Liver (tissue), 10 donors: ENCODE results near the gene IFI35. TPM values are rescaled to one million over a fixed set of nuclear protein-coding genes. Genes with fewer than 3 reads are reported as not detected.

Experiments
- DNase-seq: peaks from one replicate; pipeline ENCODE4 v3.0.0-alpha.2; 2017; ENCODE audit warnings: low spot score
- H3K27ac ChIP-seq, 2 donors: one replicate each; pipeline ENCODE4 v1.7.0; 2013; ENCODE audit warnings: inconsistent platforms in 2 of 2, low read length in 2 of 2, control low read depth in 1 of 2, low read depth in 1 of 2, mild to moderate bottlenecking in 1 of 2
- H3K27me3 ChIP-seq, 4 donors: one replicate each; pipeline versions ENCODE4 v1.6.1 to v1.7.0; 2013; ENCODE audit warnings: low read length in 3 of 4, inconsistent platforms in 1 of 4, mild to moderate bottlenecking in 1 of 4, moderate library complexity in 1 of 4; ENCODE audit not compliant: control insufficient read depth in 4 of 4, insufficient read depth in 4 of 4
- H3K36me3 ChIP-seq, 4 donors: one replicate each; pipeline versions ENCODE4 v1.6.1 to v1.7.0; 2013; ENCODE audit warnings: low read length in 3 of 4, mild to moderate bottlenecking in 3 of 4, low read depth in 1 of 4, moderate library complexity in 1 of 4; ENCODE audit not compliant: control insufficient read depth in 4 of 4, insufficient read depth in 3 of 4
- H3K4me1 ChIP-seq, 4 donors: one replicate each; pipeline versions ENCODE4 v1.6.1 to v1.7.0; 2013; ENCODE audit warnings: low read length in 3 of 4, mild to moderate bottlenecking in 3 of 4, moderate library complexity in 1 of 4; ENCODE audit not compliant: control insufficient read depth in 4 of 4, insufficient read depth in 4 of 4
- H3K4me3 ChIP-seq, 3 donors: one replicate each; pipeline versions ENCODE4 v1.6.1 to v1.7.0; 2013; ENCODE audit warnings: low read length in 3 of 3, control low read depth in 1 of 3, low read depth in 1 of 3, mild to moderate bottlenecking in 1 of 3
- H3K9ac ChIP-seq, 2 donors: one replicate each; pipeline ENCODE4 v1.7.0; 2013; ENCODE audit warnings: low read length in 2 of 2, mild to moderate bottlenecking in 2 of 2, moderate library complexity in 2 of 2, control low read depth in 1 of 2, low read depth in 1 of 2
- H3K9me3 ChIP-seq, 4 donors: one replicate each; pipeline versions ENCODE4 v1.6.1 to v1.7.0; 2013; ENCODE audit warnings: low read length in 3 of 4; ENCODE audit not compliant: control insufficient read depth in 4 of 4
- EGR1 ChIP-seq, 2 donors: IDR thresholded peaks; 2 replicates each; pipeline ENCODE4 v1.6.1; 2016 to 2018; ENCODE audit warnings: antibody characterized with exemption in 2 of 2, low read depth in 2 of 2
- FOXA1 ChIP-seq: IDR thresholded peaks from 2 replicates; pipeline ENCODE4 v1.6.1; 2016; ENCODE audit warnings: antibody characterized with exemption
- FOXA2 ChIP-seq: IDR thresholded peaks from 2 replicates; pipeline ENCODE4 v1.6.1; 2016; ENCODE audit warnings: antibody characterized with exemption
- GABPA ChIP-seq, 2 donors: IDR thresholded peaks in 1 of 2; conservative IDR thresholded peaks in 1 of 2; 2 replicates each; pipeline ENCODE4 v1.6.1; 2016; ENCODE audit warnings: antibody characterized with exemption in 2 of 2, mild to moderate bottlenecking in 1 of 2, moderate library complexity in 1 of 2
- HNF4G ChIP-seq: IDR thresholded peaks from 2 replicates; pipeline ENCODE4 v1.6.1; 2016; ENCODE audit warnings: antibody characterized with exemption
- NR2F2 ChIP-seq: IDR thresholded peaks from 2 replicates; pipeline ENCODE4 v1.6.1; 2016; ENCODE audit warnings: antibody characterized with exemption
- RXRA ChIP-seq, 2 donors: IDR thresholded peaks; 2 replicates each; pipeline ENCODE4 v1.6.1; 2017 to 2018; ENCODE audit warnings: antibody characterized with exemption in 2 of 2, mild to moderate bottlenecking in 1 of 2
- YY1 ChIP-seq: IDR thresholded peaks from 2 replicates; pipeline ENCODE4 v1.6.1; 2016; ENCODE audit warnings: antibody characterized with exemption, mild to moderate bottlenecking
- WGBS: extraction: QIAGEN DNeasy Blood & Tissue Kit; methylation state at CpG from one replicate; pipeline ENCODE4 v1.1.7; 2013; 5-methylcytosine and 5-hydroxymethylcytosine counted together
- polyA plus RNA-seq, 2 donors: library from polyadenylated mRNA; stranded (reverse) in 1 of 2; unstranded in 1 of 2; fragments of 200-250 nt in 1 of 2; fragments of >200 nt in 1 of 2; fragmentation: Nextera tagmentation in 1 of 2; extraction: Ambion mirVana in 1 of 2; gene quantifications; one replicate each; pipeline versions ENCODE4 v1.2.1 to v1.2.3, GENCODE V29; 2013 to 2015
- small RNA-seq: library from RNA; depleted of rRNA; stranded (forward); fragments of <200 nt; gene quantifications from one replicate; pipeline ENCODE3, GENCODE V24; 2014
- total RNA-seq, 2 donors: library from RNA; depleted of rRNA; stranded (reverse); fragments of >200 nt; gene quantifications; one replicate each; pipeline ENCODE4 v1.2.3, GENCODE V29; 2014
- TF ChIP-seq, protein P1 (sequence below): IDR thresholded peaks from 2 replicates; pipeline ENCODE4 v1.6.1; 2016; ENCODE audit warnings: antibody characterized with exemption
- TF ChIP-seq, protein P2 (sequence below): IDR thresholded peaks from 2 replicates; pipeline ENCODE4 v1.6.1; 2016; ENCODE audit warnings: antibody characterized with exemption
- TF ChIP-seq, protein P3 (sequence below): fragments of 150-350 bp; IDR thresholded peaks from 2 replicates; pipeline ENCODE4 v1.5.1; 2017; ENCODE audit warnings: improper control_type of control experiment, low read depth, low read length; ENCODE audit not compliant: missing input control
- donor health status: healthy.
- donor health status: healthy.
- donor health status: healthy.
- donor health status: healthy.
- donor health status: healthy.

Gene IFI35
- total and polyA plus RNA-seq, 4 donors: 11.9 to 34.6 (median 22.0) TPM

GRCh38 chr17:43062984-43063638 is 56.5 kb downstream of the IFI35 start:
- TF ChIP-seq HNF4G (no peak), EGR1 (IDR thresholded peaks at IDR 0.05; ENCODE audit: low read depth in 2 of 2) (no peak), FOXA2 (no peak), NR2F2 (no peak), YY1 (no peak), FOXA1 (no peak), RXRA (IDR thresholded peaks at IDR 0.05) (no peak), GABPA (IDR thresholded peaks at IDR 0.05 in 1 of 2, conservative IDR thresholded peaks at IDR 0.05 in 1 of 2) (no peak)
- TF ChIP-seq, protein P1, sequence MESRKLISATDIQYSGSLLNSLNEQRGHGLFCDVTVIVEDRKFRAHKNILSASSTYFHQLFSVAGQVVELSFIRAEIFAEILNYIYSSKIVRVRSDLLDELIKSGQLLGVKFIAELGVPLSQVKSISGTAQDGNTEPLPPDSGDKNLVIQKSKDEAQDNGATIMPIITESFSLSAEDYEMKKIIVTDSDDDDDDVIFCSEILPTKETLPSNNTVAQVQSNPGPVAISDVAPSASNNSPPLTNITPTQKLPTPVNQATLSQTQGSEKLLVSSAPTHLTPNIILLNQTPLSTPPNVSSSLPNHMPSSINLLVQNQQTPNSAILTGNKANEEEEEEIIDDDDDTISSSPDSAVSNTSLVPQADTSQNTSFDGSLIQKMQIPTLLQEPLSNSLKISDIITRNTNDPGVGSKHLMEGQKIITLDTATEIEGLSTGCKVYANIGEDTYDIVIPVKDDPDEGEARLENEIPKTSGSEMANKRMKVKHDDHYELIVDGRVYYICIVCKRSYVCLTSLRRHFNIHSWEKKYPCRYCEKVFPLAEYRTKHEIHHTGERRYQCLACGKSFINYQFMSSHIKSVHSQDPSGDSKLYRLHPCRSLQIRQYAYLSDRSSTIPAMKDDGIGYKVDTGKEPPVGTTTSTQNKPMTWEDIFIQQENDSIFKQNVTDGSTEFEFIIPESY: no peak
- TF ChIP-seq, protein P2, sequence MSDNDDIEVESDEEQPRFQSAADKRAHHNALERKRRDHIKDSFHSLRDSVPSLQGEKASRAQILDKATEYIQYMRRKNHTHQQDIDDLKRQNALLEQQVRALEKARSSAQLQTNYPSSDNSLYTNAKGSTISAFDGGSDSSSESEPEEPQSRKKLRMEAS: no peak
- TF ChIP-seq, protein P3, sequence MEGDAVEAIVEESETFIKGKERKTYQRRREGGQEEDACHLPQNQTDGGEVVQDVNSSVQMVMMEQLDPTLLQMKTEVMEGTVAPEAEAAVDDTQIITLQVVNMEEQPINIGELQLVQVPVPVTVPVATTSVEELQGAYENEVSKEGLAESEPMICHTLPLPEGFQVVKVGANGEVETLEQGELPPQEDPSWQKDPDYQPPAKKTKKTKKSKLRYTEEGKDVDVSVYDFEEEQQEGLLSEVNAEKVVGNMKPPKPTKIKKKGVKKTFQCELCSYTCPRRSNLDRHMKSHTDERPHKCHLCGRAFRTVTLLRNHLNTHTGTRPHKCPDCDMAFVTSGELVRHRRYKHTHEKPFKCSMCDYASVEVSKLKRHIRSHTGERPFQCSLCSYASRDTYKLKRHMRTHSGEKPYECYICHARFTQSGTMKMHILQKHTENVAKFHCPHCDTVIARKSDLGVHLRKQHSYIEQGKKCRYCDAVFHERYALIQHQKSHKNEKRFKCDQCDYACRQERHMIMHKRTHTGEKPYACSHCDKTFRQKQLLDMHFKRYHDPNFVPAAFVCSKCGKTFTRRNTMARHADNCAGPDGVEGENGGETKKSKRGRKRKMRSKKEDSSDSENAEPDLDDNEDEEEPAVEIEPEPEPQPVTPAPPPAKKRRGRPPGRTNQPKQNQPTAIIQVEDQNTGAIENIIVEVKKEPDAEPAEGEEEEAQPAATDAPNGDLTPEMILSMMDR: no peak
- 95% methylated on average over 10 of the region's 10 CpGs for WGBS
- no peaks in the 10 kb centered on the region for H3K27me3 ChIP-seq
- H3K4me1 ChIP-seq: peaks cover 0 to 1% (median 0%) of the 10 kb centered on the region in 4 donors
- H3K4me3 ChIP-seq: no peak overlapping the region
- no peak overlapping the region for H3K27ac ChIP-seq
- H3K36me3 ChIP-seq: no peaks in the 10 kb centered on the region
- no peaks in the 10 kb centered on the region for H3K9me3 ChIP-seq
- H3K9ac ChIP-seq: no peak overlapping the region
- DNase-seq: no peak

Small RNAs within 50 kb of the gene (small RNA-seq; reads per million reads assigned to genes)
- gene AARSD1: not detected

Other genes with a start within 250 kb of the IFI35 start
- gene RAMP2, start 245.6 kb upstream of the IFI35 start, total RNA-seq: 1 to 10 TPM in 1 of 2 donors, under 1 TPM in 1; 0.92 to 2.9 TPM
- gene RAMP2, start 245.6 kb upstream of the IFI35 start, polyA plus RNA-seq: 10 to 100 TPM in 1 of 2 donors, 1 to 10 TPM in 1; 7.3 to 17.2 TPM
- gene VPS25, start 233.3 kb upstream of the IFI35 start, total RNA-seq: 10 to 100 TPM; 40.9 to 43.0 TPM
- 10 to 100 TPM; 58.9 to 65.7 TPM for gene VPS25, start 233.3 kb upstream of the IFI35 start, polyA plus RNA-seq
- 1 to 10 TPM in 1 of 2 donors, under 1 TPM in 1; 0.33 to 7.5 TPM for gene WNK4, start 226.2 kb upstream of the IFI35 start, total RNA-seq
- under 1 TPM; 0.40 to 0.60 TPM for gene WNK4, start 226.2 kb upstream of the IFI35 start, polyA plus RNA-seq
- 10 to 100 TPM; 62.3 to 74.1 TPM for gene COA3, start 208.1 kb upstream of the IFI35 start, total RNA-seq
- 100 to 1,000 TPM; 132 to 294 TPM for gene COA3, start 208.1 kb upstream of the IFI35 start, polyA plus RNA-seq
- gene CNTD1, start 207.9 kb upstream of the IFI35 start, total RNA-seq: under 1 TPM in 1 of 2 donors, not detected in 1; 0.93 TPM
- under 1 TPM; 0.28 to 0.89 TPM for gene CNTD1, start 207.9 kb upstream of the IFI35 start, polyA plus RNA-seq
- gene BECN1, start 182.5 kb upstream of the IFI35 start, total RNA-seq: 10 to 100 TPM; 47.6 to 64.1 TPM
- gene BECN1, start 182.5 kb upstream of the IFI35 start, polyA plus RNA-seq: 10 to 100 TPM; 37.7 to 44.2 TPM
- gene PSME3, start 173.4 kb upstream of the IFI35 start, total RNA-seq: 10 to 100 TPM; 25.0 to 46.7 TPM
- gene PSME3, start 173.4 kb upstream of the IFI35 start, polyA plus RNA-seq: 10 to 100 TPM; 33.0 to 55.3 TPM
- 1 to 10 TPM in 1 of 2 donors, under 1 TPM in 1; 0.33 to 2.4 TPM for gene AOC2, start 162.2 kb upstream of the IFI35 start, total RNA-seq
- gene AOC2, start 162.2 kb upstream of the IFI35 start, polyA plus RNA-seq: under 1 TPM; 0.17 to 0.50 TPM
- gene AOC3, start 155.6 kb upstream of the IFI35 start, total RNA-seq: 1 to 10 TPM; 2.4 to 6.9 TPM
- gene AOC3, start 155.6 kb upstream of the IFI35 start, polyA plus RNA-seq: 10 to 100 TPM in 1 of 2 donors, 1 to 10 TPM in 1; 2.0 to 18.2 TPM
- 100 to 1,000 TPM in 1 of 2 donors, 10 to 100 TPM in 1; 23.8 to 271 TPM for gene G6PC1, start 106.0 kb upstream of the IFI35 start, total RNA-seq
- 100 to 1,000 TPM in 1 of 2 donors, 10 to 100 TPM in 1; 84.7 to 144 TPM for gene G6PC1, start 106.0 kb upstream of the IFI35 start, polyA plus RNA-seq
- 10 to 100 TPM in 1 of 2 donors, 1 to 10 TPM in 1; 8.2 to 17.8 TPM for gene AARSD1, start 42.3 kb upstream of the IFI35 start, total RNA-seq
- 10 to 100 TPM; 21.3 to 25.2 TPM for gene AARSD1, start 42.3 kb upstream of the IFI35 start, polyA plus RNA-seq
- gene PTGES3L, start 26.7 kb upstream of the IFI35 start, total RNA-seq: under 1 TPM; 0.08 to 0.19 TPM
- gene PTGES3L, start 26.7 kb upstream of the IFI35 start, polyA plus RNA-seq: under 1 TPM in 1 of 2 donors, not detected in 1; 0.13 TPM
- gene RUNDC1, start 26.2 kb upstream of the IFI35 start, total RNA-seq: 1 to 10 TPM; 5.6 to 8.1 TPM
- 1 to 10 TPM; 2.9 to 3.2 TPM for gene RUNDC1, start 26.2 kb upstream of the IFI35 start, polyA plus RNA-seq
- 100 to 1,000 TPM; 188 to 422 TPM for gene RPL27, start 8.4 kb upstream of the IFI35 start, total RNA-seq
- 100 to 1,000 TPM; 463 to 928 TPM for gene RPL27, start 8.4 kb upstream of the IFI35 start, polyA plus RNA-seq
- gene VAT1, start 15.6 kb downstream of the IFI35 start, total RNA-seq: 10 to 100 TPM; 16.3 to 18.7 TPM
- 10 to 100 TPM; 32.1 to 38.8 TPM for gene VAT1, start 15.6 kb downstream of the IFI35 start, polyA plus RNA-seq
- 1 to 10 TPM; 1.9 to 2.8 TPM for gene RND2, start 18.4 kb downstream of the IFI35 start, total RNA-seq
- gene RND2, start 18.4 kb downstream of the IFI35 start, polyA plus RNA-seq: 1 to 10 TPM; 2.1 to 2.4 TPM
- gene BRCA1, start 118.6 kb downstream of the IFI35 start, total RNA-seq: 10 to 100 TPM in 1 of 2 donors, 1 to 10 TPM in 1; 8.9 to 18.6 TPM
- gene BRCA1, start 118.6 kb downstream of the IFI35 start, polyA plus RNA-seq: 10 to 100 TPM in 1 of 2 donors, 1 to 10 TPM in 1; 1.5 to 16.8 TPM
- gene NBR1, start 164.4 kb downstream of the IFI35 start, total RNA-seq: 10 to 100 TPM; 59.3 to 74.6 TPM
- gene NBR1, start 164.4 kb downstream of the IFI35 start, polyA plus RNA-seq: 10 to 100 TPM; 18.2 to 30.1 TPM
- gene TMEM106A, start 205.1 kb downstream of the IFI35 start, total RNA-seq: 1 to 10 TPM; 2.9 to 3.8 TPM
- 1 to 10 TPM; 1.3 to 2.3 TPM for gene TMEM106A, start 205.1 kb downstream of the IFI35 start, polyA plus RNA-seq
- gene CCDC200, start 221.8 kb downstream of the IFI35 start, total RNA-seq: not detected
- 1 to 10 TPM in 1 of 2 donors, not detected in 1; 1.3 TPM for gene CCDC200, start 221.8 kb downstream of the IFI35 start, polyA plus RNA-seq
- not detected for gene RNU2-1, start 227.2 kb downstream of the IFI35 start, total RNA-seq
- gene RNU2-1, start 227.2 kb downstream of the IFI35 start, polyA plus RNA-seq: 1 to 10 TPM in 1 of 2 donors, not detected in 1; 3.4 TPM